ENCODE results near the gene DHDH. TPM values are rescaled to one million over a fixed set of nuclear protein-coding genes. Genes with fewer than 3 reads are reported as not detected.

DHDH gene
- total RNA-seq, 2 donors from 2014 or later, result 0.44 to 2.3 TPM

DNA sequence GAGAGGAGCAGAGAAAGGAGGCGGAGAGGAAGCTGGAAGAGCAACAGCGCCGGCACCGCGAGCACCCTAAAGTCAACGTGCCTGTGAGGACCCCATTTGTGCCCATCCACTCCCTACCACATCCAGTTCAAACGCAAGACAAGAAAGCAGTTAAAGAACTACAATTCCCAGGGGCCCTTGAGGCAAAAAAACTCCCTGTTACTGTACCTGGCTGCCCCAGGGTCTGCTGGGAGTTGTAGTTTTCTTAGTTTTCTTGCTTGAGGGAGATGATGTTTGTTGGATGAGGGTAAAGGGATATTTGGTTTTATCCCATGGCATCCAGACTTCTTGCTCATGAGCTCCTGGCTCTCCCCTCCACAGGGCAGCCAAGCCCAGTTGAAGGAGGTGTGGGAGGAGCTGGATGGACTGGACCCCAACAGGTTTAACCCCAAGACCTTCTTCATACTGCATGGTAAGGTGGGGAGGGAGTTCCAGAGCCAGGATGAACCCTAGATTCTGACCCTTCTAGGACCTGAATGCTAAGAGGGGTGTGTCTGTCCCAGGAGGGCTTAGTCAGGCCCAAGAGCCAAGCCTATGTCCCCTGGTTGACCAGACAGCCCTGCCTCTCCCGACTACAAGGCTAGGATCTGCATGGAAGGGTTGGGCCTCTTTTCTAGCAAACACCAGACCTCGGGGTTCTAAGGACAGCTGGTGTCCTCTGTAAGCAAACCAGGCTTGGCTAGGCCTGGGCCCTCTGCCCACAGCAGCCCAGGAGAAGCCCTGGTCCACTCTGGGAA lies 20.2 kb upstream of the DHDH start:
- H3K27me3 ChIP-seq (ENCODE audit: control insufficient read depth, insufficient read depth, low read length, poor library complexity, severe bottlenecking), result no peaks in the 10 kb centered on the region
- no peak overlapping the region for H3K27ac ChIP-seq (ENCODE audit: low read depth, low read length)
- no peak overlapping the region for H3K9ac ChIP-seq (ENCODE audit: extremely low read depth, low read length, poor library complexity, severe bottlenecking)
- H3K36me3 ChIP-seq (ENCODE audit: control insufficient read depth, insufficient read depth, low read length), result peaks cover 52% of the 10 kb centered on the region
- Mint-ChIP-seq H3K27me3 (ENCODE audit: insufficient read depth) (no peaks in the 10 kb centered on the region), H3K36me3 (ENCODE audit: low read depth) (peaks cover 63% of the 10 kb centered on the region), H3K27ac (peak overlapping the region; percentile 53), H3K9me3 (no peaks in the 10 kb centered on the region), H3K4me1 (no peaks in the 10 kb centered on the region), H3K4me3 (no peak overlapping the region)
- no peaks in the 10 kb centered on the region for H3K4me1 ChIP-seq (ENCODE audit: control insufficient read depth, insufficient read depth, low read length)
- no peak for DNase-seq
- H3K9me3 ChIP-seq (ENCODE audit: control insufficient read depth, low read length), result no peaks in the 10 kb centered on the region
- TF ChIP-seq, protein P1, sequence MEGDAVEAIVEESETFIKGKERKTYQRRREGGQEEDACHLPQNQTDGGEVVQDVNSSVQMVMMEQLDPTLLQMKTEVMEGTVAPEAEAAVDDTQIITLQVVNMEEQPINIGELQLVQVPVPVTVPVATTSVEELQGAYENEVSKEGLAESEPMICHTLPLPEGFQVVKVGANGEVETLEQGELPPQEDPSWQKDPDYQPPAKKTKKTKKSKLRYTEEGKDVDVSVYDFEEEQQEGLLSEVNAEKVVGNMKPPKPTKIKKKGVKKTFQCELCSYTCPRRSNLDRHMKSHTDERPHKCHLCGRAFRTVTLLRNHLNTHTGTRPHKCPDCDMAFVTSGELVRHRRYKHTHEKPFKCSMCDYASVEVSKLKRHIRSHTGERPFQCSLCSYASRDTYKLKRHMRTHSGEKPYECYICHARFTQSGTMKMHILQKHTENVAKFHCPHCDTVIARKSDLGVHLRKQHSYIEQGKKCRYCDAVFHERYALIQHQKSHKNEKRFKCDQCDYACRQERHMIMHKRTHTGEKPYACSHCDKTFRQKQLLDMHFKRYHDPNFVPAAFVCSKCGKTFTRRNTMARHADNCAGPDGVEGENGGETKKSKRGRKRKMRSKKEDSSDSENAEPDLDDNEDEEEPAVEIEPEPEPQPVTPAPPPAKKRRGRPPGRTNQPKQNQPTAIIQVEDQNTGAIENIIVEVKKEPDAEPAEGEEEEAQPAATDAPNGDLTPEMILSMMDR (conservative IDR thresholded peaks at IDR 0.05), result no peak
- WGBS, 2 experiments (ENCODE audit: insufficient coverage in 1 of 2, insufficient read length in 1 of 2), result 95 to 97% methylated on average over 7 to 9 of the region's 9 CpGs
- no peak overlapping the region for H3K4me3 ChIP-seq (ENCODE audit: low read length)

DNA sequence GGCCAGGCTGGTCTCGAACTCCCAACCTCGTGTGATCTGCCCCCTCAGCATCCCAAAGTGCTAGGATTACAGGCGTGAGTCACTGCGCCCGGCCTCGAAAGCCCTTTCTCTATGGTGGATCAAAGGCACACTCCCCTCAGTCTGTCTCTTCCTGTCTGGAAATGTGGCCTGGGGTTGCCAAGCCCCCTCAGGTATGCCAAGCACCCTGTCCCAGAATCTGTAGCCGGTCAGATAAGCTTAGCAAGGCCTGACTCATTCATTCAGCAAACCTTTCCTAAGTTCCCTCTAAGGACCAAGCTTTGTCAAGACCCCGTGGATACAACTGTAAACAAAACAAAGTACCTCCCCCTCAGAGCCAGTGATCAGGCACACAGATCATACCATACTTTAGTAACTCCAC lies 19.3 kb upstream of the DHDH start:
- no peaks in the 10 kb centered on the region for H3K4me1 Mint-ChIP-seq
- Histone ChIP-seq H3K4me3 (ENCODE audit: low read length) (no peak overlapping the region), H3K4me1 (ENCODE audit: control insufficient read depth, insufficient read depth, low read length) (no peaks in the 10 kb centered on the region), H3K9ac (ENCODE audit: extremely low read depth, low read length, poor library complexity, severe bottlenecking) (no peak overlapping the region), H3K9me3 (ENCODE audit: control insufficient read depth, low read length) (no peaks in the 10 kb centered on the region), H3K27ac (ENCODE audit: low read depth, low read length) (no peak overlapping the region), H3K27me3 (ENCODE audit: control insufficient read depth, insufficient read depth, low read length, poor library complexity, severe bottlenecking) (no peaks in the 10 kb centered on the region), H3K36me3 (ENCODE audit: control insufficient read depth, insufficient read depth, low read length) (peaks cover 59% of the 10 kb centered on the region)
- H3K36me3 Mint-ChIP-seq (ENCODE audit: low read depth), result peaks cover 64% of the 10 kb centered on the region
- H3K4me3 Mint-ChIP-seq, result no peak overlapping the region
- no peak for DNase-seq
- H3K9me3 Mint-ChIP-seq, result no peaks in the 10 kb centered on the region
- no peaks in the 10 kb centered on the region for H3K27me3 Mint-ChIP-seq (ENCODE audit: insufficient read depth)
- TF ChIP-seq, protein P1 (conservative IDR thresholded peaks at IDR 0.05), result no peak
- 93 to 100% methylated on average over 6 to 8 of the region's 8 CpGs for WGBS, 2 experiments (ENCODE audit: insufficient coverage in 1 of 2, insufficient read length in 1 of 2)
- no peak overlapping the region for H3K27ac Mint-ChIP-seq

DNA sequence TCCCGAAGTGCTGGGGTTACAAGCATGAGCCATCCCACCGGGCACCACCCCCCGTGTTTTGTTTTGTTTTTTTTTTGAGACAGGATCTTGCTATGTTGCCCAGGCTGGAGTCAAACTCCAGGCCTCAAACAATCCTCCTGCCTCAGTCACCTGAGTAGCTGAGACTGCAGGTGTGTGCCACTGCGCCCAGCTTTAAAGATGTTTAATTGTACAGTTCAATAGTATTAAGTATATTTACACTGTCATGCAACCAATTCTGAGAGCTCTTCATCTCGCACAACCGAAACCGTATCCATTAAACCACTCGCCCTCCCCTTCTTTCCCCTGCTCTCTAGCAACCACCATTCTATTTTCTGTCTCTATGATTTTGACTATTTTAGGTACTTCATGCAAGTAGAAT lies 17.7 kb upstream of the DHDH start:
- no peak overlapping the region for H3K4me3 Mint-ChIP-seq
- Histone ChIP-seq H3K27me3 (ENCODE audit: control insufficient read depth, insufficient read depth, low read length, poor library complexity, severe bottlenecking) (no peaks in the 10 kb centered on the region), H3K9me3 (ENCODE audit: control insufficient read depth, low read length) (no peaks in the 10 kb centered on the region), H3K4me1 (ENCODE audit: control insufficient read depth, insufficient read depth, low read length) (no peaks in the 10 kb centered on the region), H3K4me3 (ENCODE audit: low read length) (no peak overlapping the region), H3K27ac (ENCODE audit: low read depth, low read length) (no peak overlapping the region), H3K9ac (ENCODE audit: extremely low read depth, low read length, poor library complexity, severe bottlenecking) (no peak overlapping the region), H3K36me3 (ENCODE audit: control insufficient read depth, insufficient read depth, low read length) (peaks cover 49% of the 10 kb centered on the region)
- peaks cover 57% of the 10 kb centered on the region for H3K36me3 Mint-ChIP-seq (ENCODE audit: low read depth)
- no peaks in the 10 kb centered on the region for H3K4me1 Mint-ChIP-seq
- no peak for DNase-seq
- no peaks in the 10 kb centered on the region for H3K9me3 Mint-ChIP-seq
- WGBS, 2 experiments (ENCODE audit: insufficient coverage in 1 of 2, insufficient read length in 1 of 2), result 20 to 85% methylated on average over 1 to 7 of the region's 8 CpGs
- H3K27me3 Mint-ChIP-seq (ENCODE audit: insufficient read depth), result no peaks in the 10 kb centered on the region
- no peak overlapping the region for H3K27ac Mint-ChIP-seq
- TF ChIP-seq, protein P1 (conservative IDR thresholded peaks at IDR 0.05), result no peak

Data from endodermal cell (in vitro differentiated cells).